NCI-H1105 (cell line): ENCODE results near the gene TNS1.
A peak's percentile ranks its signal among the peaks of the same experiment; 100 is the strongest.

Source experiments
- DNase-seq: peaks from one replicate; lab custom pipeline; 2025; lab: John Stamatoyannopoulos, UW

Gene TNS1

GRCh38 chr2:218015586-218016521, 13.1 kb upstream of the TNS1 start:
- no peak for DNase-seq

DNA sequence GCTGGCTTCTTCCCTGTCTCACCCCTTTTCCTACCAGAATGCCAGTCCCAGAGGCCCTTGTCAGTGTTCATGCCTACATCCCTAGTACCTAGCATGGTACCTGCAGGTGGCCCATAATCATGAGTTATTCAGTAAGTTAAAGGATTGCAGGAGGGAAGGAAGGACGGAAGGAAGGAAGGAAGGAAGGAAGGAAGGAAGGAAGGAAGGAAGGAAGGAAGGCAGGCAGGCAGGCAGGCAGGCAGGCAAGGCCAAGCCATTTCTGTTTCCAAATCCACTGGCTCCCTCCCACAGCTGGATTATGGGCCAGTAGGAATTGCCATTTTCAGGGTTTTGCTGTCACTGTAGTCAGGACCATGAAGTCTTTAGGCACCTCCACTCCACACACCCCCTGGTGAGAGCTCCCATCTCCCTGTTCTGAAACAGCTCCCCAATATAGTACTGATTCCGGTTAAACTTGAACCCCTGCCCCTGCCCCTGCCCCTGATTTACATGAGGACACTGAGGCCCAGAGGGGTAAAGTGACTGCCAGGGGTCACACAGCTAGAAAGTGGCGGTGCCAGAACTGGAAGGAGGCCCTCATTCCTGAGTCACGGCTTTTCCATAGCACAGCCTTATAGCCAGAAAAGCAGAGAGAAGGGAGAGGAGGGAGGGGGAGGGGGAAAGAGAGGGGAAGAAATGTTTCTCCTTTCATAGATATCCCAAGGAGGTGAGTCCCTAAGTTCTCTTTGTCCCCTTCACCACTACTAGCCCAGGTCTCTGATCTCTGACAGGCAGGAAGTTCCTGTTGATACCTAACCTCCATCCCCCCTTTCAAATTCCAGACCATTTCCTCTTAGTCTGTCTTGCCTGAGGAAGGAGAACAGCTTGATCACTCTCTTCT, 12.2 kb upstream of the TNS1 start:
- no peak for DNase-seq

DNA sequence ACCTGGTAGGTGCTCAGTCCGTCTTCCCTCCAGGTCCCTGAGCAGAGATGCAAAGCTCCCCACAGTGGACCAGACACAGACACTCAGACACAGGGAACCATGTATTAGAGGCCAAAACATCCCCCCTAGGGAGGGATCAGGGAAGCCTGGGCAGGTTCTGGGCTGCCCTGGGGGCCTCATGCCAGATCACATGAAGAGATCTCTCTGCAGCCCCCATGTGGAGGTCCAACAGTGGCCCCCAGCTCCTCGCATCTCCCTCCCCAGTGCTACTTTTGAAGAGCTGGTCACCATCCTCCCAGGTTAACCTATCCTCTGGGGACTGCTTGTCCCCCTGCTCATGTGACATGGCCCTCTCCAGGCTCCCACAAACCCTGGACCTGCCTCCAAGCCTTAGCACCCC, 10.5 kb upstream of the TNS1 start:
- DNase-seq, result no peak

DNA sequence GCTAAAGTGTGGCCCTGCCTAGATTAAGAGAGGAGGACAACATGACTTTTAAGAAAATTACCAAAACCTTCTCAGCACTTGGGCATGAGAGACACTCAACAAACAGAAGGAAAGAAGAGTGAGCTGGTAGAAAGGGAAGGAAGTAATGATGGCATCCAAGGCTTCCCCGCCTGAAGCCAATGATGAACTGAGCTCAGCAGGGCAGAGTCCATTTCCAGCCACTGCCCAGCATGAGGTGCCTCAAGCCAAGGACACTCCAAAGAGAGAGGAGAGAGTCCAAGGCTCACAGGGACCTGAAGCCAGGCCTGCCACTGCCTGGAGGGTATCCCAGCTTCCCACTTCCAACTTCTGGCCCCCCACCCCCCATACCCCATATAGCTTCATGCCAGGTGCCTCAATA, 9.5 kb upstream of the TNS1 start:
- no peak for DNase-seq

- no peak for DNase-seq
These were observed 8.9 kb upstream of the TNS1 start for GRCh38 chr2:218011653-218012040.

DNA sequence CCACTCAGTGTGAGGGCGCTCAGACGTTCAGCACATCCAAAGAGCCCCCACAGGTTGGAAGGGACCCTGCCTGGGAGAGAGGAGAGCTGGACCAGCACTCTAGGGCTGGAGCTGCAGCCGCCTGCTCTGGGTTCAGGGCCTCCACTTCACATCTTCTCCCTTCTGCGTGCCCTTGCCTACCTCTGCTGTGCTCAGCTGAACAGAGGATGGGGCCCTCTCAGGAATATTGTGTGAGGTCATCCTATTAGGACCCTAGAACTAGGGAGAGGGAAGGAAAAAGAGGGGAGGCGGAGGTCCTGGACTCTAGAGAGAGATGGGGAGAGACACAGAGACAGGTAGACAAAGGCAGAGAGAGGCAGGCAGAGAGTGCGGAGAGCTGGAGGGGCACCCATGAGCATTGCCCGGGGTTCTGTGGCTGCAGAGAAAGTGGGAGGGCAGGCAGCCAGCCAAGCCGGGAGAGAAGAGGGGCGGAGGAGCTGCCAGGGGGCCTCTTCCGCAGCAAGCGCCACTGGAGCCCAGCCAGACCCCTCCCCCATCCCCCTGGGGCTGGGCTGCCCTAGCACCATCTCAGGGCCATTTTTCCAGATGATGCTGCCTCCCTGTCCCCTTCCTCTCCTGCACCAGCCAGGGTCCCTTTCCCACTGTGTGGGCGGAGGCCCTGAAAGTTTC, 8.3 kb upstream of the TNS1 start:
- DNase-seq, result peak; percentile 48

DNA sequence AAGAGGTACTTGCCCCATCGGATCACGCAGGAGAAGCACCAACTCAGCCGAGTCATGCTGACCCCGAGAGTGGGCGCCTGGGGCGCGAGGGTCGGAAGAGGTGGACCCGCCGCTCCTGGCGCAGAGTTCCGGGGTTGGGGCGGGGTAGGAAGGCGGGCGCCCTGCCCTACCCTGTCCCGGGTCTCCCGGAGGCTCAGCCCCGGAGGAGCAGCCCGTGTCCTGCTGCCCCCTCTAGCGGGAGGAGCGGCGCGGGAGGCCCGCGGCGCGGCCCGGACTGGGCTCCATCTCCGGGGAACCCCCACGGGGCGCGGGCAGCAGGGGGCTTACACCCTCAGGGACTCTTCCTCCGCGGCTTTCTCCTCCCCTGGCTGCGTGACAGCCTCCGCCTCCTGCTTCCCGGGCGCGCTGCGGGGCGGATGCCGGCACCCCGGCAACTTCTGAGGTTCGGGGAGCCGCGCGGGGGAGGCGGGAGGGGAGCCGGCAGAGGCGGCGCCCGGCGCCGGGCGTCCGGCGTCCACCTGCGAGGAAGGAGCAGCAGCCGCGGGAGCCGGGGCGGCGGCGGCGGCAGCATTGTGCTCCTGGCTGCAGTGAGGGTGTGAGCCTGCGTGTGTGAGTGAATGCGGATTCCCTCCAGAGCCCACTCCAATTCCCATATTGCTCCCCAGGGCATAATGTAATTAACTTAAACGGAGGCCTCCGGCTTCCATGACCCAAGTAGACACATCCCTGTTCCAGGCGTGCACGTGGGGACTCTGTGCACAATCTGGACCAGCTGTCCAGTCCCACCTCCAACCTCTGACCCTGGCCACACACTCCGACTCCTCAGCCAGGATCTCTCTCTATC, 7.6 kb upstream of the TNS1 start:
- DNase-seq, result peak; percentile 3

DNA sequence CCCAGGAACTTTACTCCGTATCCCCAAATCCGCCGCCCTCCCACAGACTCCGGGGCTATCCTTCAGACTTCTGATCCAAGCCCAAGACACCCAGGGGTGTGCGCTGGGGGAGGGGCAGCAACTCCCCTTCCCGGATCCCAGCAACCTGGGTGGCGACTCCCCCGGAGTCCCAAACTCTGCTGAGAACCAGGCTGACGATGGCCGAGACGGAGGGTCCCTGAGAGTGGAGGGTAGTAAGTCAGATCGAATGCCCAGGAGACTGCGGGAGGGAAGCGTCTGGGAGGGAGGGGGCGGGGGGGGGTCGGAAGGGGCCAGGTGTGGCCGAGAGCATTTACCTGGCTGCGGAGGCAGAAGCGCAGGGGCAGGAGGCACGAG, 7.0 kb upstream of the TNS1 start:
- DNase-seq, result no peak

- DNase-seq, result no peak
These were observed 6.4 kb upstream of the TNS1 start for GRCh38 chr2:218009231-218009630.

DNA sequence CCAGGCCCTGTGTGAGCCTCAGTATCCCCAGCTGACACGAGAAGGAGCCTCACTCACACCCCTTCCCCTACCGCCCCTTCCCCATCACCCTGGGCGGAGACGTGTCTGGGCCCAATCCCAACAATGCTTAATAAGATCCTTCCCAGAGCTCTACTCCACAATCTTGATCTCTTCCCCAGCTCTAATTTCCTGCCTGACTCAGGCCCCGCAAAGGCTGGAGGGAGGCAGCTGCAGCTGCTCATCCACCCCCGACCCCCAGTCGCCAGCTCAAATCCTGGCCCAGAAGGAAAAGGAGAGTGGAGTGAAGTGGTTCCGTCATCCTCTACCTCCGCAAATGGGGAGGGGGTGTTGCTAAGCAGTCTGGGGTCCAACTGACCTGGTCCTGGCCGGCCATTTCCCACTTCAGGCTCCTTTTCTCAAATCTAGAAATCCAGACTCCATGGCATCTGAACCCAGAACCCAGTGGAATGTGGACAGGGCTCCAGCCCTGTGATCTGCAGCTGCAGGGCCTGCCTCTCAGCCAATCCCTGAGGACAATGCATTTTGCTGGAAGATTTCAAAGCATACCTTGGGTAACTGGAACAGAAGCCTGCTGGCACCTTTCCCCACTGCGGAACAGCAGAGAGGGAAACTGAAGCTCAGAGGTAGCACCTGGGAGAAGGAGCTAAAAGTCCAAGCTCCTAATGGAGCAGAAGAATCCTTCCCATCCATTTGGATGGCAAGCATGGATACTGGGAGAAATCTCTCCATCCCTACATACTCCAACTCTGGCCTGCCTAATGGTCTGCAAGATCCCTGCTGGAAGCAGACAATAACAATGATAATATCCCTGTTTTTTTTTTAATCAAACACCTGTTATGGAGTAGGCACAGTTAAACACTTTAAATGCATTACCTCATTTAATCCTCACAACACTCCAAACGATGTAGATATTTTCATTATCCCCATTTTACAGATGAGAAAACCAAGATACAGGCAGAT, 5.6 kb upstream of the TNS1 start:
- DNase-seq, result no peak

DNA sequence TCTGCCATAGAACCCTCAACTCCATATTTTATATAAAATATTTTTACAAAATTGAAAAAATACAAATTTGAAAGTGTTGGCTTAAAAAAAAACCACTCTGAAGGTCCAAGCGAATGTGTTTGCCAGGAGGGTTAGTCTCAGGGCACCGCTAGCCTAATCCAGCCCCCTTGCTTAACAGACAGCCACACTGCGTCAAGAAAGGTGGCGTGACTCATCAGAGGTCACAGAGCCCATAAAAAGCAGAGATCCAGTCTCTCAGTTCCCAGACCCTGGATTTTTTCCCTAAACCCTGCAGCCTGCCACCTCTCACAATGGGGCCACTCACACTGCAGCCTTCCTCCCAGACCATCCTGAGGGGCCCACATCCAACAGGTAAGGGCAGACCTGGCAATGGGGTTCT, 3.9 kb upstream of the TNS1 start:
- no peak for DNase-seq

DNA sequence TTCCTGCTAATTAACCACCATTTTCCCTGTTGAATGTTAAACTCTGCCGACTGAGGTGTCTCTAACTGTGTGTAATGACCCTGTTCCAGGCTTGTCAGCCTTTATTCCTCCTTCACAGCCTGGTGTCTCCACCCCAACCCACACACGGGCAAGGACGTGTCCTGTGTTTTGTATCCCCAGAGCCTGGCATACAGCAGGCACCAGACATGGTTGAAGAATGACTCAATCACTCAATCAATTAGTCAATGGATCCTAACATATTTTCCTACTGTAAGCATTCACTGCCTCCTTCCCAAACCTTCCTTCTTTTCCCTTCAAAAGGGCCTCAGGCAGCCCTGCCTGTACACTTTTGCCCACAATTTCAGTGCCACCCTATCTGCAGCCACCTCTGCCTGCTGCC, 2.7 kb upstream of the TNS1 start:
- no peak for DNase-seq

GRCh38 chr2:218005028-218005427, 2.2 kb upstream of the TNS1 start:
- DNase-seq, result no peak

DNA sequence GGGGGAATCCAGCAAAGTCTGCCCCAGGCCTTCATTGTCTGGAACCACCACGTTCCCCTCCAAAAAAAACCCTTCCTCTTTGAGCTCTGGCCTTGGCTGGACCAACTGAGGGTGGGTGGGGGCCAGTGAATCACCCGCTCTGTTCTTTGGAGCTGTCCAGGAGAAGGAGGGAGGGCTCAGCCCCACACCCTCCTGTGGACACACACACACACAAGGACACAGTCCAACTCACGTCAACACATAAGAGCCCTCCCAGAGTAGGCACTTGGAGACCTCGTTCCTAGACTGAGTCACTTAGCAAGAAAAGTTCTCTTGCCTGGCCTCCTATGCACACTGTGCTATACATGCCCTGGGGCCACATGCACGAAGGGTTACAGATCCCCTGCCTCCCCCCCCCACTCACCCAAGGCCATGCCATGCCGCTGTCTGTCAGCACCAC, 1.2 kb upstream of the TNS1 start:
- no peak for DNase-seq

DNA sequence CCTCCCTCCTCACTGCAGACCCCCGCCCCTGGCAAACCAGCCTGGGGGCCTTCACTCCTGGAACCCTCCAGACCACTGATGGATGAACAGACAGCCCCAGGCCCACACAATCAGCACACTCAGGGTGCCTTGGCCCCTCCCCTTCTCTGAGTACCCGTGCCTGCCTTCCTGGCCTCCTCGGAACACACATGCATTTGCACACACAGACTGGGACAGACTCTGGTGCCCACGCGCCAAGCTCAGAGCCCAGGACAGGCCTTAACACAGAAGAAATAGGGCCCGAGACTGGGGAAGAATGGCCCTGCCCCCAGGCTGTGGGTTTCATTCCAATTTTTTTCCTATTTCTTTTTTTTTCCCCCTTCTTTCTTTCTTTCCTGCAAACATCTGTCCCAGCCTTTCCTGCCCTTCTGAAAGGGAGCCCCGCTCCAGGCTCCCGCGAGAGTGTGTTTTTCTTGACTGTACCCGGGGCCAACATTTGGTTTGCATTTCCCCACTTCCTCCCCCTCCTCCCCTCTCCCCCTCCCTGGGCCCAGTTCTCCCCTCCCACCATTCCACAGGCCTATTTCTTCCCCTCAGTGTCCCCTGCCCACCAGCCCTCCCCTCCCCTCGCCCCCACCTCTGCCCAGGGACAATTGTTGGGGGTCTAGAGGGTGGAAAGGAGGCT, 618 bp upstream of the TNS1 start:
- DNase-seq, result no peak

GRCh38 chr2:218002143-218002844, 501 bp downstream of the TNS1 start:
- DNase-seq, result no peak

DNA sequence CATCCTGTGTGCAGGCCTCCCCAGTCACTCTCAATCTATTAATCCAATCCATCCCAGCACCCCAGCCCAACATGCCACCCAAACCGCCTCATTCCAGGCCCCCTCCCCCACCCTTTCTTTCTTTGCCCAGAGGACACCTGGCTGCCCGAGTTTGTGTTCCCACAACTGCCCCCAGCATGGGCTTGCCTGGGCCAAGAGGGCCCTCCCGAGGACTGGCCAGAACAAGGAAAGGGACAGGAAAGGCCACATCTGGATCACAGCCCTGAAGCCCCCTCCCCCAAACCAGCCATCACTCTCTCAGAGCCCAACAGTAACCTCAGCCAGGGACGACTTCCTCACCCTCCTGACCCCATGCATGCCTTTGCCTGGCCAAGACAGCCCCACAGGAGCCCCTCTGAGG, 1.2 kb downstream of the TNS1 start:
- DNase-seq, result no peak

DNA sequence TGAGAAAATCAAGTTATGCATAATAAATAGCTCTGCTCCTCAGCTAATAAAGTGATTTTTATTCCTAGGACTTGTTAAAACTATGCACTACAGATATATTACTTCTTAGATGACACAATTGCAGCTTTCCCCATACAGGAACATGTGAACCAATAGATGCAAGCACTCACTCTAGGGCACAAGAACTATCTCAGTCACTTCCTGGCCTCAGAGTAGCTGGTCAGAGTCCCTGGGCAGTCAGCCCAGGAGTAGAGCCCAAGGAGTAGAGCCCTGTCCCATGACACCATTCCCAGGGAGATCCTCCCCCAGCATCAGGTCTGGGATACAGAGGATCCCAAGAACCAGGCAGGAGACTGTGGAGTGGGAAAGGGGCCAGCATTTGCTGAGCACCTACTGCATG, 2.7 kb downstream of the TNS1 start:
- DNase-seq, result no peak

DNA sequence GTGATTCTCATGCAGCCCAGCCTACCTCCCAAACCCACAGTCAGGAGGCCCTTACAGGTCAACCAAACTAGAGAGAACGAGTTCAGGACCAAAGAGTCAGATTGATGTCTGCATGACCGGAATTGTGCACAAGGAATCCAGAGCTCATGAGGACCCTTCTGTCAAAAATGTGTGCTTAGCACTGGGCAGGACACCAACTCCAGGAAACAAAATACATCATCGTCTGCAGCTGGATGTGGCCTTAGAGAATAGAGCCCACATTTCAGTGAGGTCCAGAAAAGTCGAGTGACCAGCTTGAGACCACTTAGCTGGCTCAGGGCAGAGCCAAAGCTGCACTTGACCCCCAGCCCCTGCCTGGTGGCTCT, 3.2 kb downstream of the TNS1 start:
- no peak for DNase-seq
